Neutrophil (primary cell): ENCODE data around the gene RGS10.

Experiments used
- H3K27ac ChIP-seq: fragments of 200-600 bp; sonication (generic); 2 replicates; pipeline ENCODE4 v1.5.1; 2016; ENCODE audit warnings: mild to moderate bottlenecking, moderate library complexity
- H3K27me3 ChIP-seq: fragments of 200-600 bp; sonication (generic); 2 replicates; pipeline ENCODE4 v1.6.0; 2016; ENCODE audit warnings: mild to moderate bottlenecking
- H3K36me3 ChIP-seq: fragments of 200-600 bp; sonication (generic); 2 replicates; pipeline ENCODE4 v1.5.1; 2017
- H3K4me1 ChIP-seq, 2 experiments: fragments of 200-600 bp in 1 of 2; sonication (generic) in 1 of 2; 1 replicate in 1 of 2; 2 replicates in 1 of 2; pipeline versions ENCODE4 v1.5.1 to v1.6.1; 2013 to 2016; ENCODE audit warnings: low read depth in 1 of 2, low read length in 1 of 2, mild to moderate bottlenecking in 1 of 2, moderate library complexity in 1 of 2; ENCODE audit not compliant: control insufficient read depth in 1 of 2, insufficient read depth in 1 of 2
- H3K4me3 ChIP-seq, 2 experiments: fragments of 200-600 bp in 1 of 2; sonication (generic) in 1 of 2; 1 replicate in 1 of 2; 2 replicates in 1 of 2; pipeline ENCODE4 v1.5.1; 2013 to 2016; ENCODE audit warnings: low read depth in 1 of 2, low read length in 1 of 2, mild to moderate bottlenecking in 1 of 2, moderate library complexity in 1 of 2
- H3K9me3 ChIP-seq: fragments of 200-600 bp; sonication (generic); 2 replicates; pipeline ENCODE4 v1.5.1; 2016
- TF ChIP-seq, protein P1 (sequence below): fragments of 200-600 bp; sonication (generic); IDR thresholded peaks from 2 replicates; pipeline ENCODE4 v1.5.1; 2016; ENCODE audit warnings: antibody characterized with exemption

The RGS10 gene, protein sequence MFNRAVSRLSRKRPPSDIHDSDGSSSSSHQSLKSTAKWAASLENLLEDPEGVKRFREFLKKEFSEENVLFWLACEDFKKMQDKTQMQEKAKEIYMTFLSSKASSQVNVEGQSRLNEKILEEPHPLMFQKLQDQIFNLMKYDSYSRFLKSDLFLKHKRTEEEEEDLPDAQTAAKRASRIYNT

GRCh38 chr10:119542357-119542987 lies at the start of gene RGS10:
RGS10 (minus strand) TSS chr10:119542719; CDS start chr10:119542638, 81 bp downstream.
- H3K4me3 ChIP-seq, result peak within 1 kb of the TSS; percentile 41 to 63
- peak within 1 kb of the TSS; percentile 26 for H3K27ac ChIP-seq
- TF ChIP-seq, protein P1, sequence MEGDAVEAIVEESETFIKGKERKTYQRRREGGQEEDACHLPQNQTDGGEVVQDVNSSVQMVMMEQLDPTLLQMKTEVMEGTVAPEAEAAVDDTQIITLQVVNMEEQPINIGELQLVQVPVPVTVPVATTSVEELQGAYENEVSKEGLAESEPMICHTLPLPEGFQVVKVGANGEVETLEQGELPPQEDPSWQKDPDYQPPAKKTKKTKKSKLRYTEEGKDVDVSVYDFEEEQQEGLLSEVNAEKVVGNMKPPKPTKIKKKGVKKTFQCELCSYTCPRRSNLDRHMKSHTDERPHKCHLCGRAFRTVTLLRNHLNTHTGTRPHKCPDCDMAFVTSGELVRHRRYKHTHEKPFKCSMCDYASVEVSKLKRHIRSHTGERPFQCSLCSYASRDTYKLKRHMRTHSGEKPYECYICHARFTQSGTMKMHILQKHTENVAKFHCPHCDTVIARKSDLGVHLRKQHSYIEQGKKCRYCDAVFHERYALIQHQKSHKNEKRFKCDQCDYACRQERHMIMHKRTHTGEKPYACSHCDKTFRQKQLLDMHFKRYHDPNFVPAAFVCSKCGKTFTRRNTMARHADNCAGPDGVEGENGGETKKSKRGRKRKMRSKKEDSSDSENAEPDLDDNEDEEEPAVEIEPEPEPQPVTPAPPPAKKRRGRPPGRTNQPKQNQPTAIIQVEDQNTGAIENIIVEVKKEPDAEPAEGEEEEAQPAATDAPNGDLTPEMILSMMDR, result no peak

GRCh38 chr10:119588071-119588470 lies 45.6 kb upstream of the RGS10 start:
- Histone ChIP-seq H3K36me3 (peaks cover 45% of the 10 kb centered on the region), H3K9me3 (no peaks in the 10 kb centered on the region), H3K4me1 (peaks cover 12 to 15% of the 10 kb centered on the region in 2 experiments), H3K27me3 (no peaks in the 10 kb centered on the region), H3K27ac (no peak overlapping the region), H3K4me3 (no peak overlapping the region)
- TF ChIP-seq, protein P1, result no peak

More at GRCh38 chr10:119542357-119542987, at the start of gene RGS10:
- peaks cover 79% of the 10 kb centered on the region for H3K27me3 ChIP-seq
- H3K36me3 ChIP-seq, result no peaks in the 10 kb centered on the region
- peaks cover 20 to 26% of the 10 kb centered on the region in 2 experiments for H3K4me1 ChIP-seq
- H3K9me3 ChIP-seq, result no peaks in the 10 kb centered on the region

DNA sequence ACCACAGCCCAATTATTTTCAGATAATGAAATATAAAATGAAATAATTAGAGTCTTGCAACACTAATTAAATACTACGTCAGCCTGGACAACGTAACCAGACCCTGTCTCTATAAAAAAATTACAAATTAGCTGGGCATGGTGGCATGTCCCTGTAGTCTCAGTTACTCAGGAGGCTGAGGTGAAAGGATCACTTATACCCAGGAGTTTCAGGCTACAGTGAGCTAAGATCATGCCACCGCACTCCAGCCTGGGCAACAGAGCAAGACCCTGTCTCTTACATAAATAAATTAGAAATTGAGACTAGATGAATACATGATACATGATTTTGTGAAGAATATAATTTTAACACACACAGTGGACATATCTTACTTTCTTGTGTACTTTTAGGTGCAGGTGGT lies 35.8 kb upstream of the RGS10 start:
- Histone ChIP-seq H3K27ac (no peak overlapping the region), H3K4me1 (no peaks in the 10 kb centered on the region), H3K9me3 (no peaks in the 10 kb centered on the region), H3K27me3 (no peaks in the 10 kb centered on the region), H3K4me3 (no peak overlapping the region), H3K36me3 (peaks cover 80% of the 10 kb centered on the region)
- TF ChIP-seq, protein P1, result no peak

DNA sequence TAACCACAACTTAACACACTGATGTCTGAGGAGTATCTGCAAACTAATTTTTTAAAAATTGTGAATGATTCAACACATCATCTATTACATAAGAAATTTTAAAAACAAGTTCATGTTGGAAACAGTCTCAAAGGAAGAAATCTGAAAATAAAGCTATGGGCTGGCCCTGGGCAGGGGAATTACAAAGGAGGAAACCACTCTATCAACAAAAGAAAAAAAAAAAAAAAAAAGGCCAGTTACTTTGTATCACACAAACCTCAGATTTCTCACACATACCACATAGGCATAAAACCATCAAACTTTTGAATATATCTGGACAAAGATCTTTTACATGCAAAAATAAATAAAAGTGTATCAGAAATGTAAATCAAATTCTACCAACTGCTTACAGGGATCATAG lies 33.5 kb upstream of the RGS10 start:
- TF ChIP-seq, protein P1, result no peak

DNA sequence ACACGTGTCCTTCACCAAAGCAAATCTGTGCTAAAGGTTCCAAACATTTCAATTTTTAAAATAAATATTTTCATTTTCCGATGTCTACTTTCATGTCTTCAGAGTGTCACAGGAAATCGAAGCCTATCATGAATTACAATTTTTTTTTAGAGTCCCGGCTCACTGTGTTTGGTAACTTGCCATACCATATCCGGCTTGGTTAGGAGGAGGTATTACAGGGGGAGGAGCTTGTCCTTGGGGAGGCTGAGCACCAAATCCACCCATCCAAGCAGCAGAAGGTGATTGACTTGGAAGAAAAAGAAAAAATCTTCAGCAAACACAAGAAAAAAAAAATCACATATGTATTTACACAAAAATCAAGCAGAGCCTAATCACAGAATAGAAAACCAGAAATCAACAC lies 33.0 kb upstream of the RGS10 start:
- H3K4me1 ChIP-seq, result no peaks in the 10 kb centered on the region

More for the DNA sequence above, 33.5 kb upstream of the RGS10 start:
- Histone ChIP-seq H3K36me3 (peaks cover 80% of the 10 kb centered on the region), H3K4me1 (no peaks in the 10 kb centered on the region), H3K4me3 (no peak overlapping the region), H3K27me3 (no peaks in the 10 kb centered on the region), H3K9me3 (no peaks in the 10 kb centered on the region), H3K27ac (no peak overlapping the region)

More for the DNA sequence above, 33.0 kb upstream of the RGS10 start:
- Histone ChIP-seq H3K27me3 (no peaks in the 10 kb centered on the region), H3K36me3 (peaks cover 78% of the 10 kb centered on the region), H3K9me3 (no peaks in the 10 kb centered on the region), H3K4me3 (no peak overlapping the region), H3K27ac (no peak overlapping the region)
- TF ChIP-seq, protein P1, result no peak
